Activated CD8-positive, alpha-beta memory T cell treated with anti-CD3 and anti-CD28 coated beads for 48 hours (primary cell): ENCODE measurements around the gene ORC6.

ENCODE experiments used
- DNase-seq, 3 experiments: peaks; one replicate each; pipeline ENCODE4 v3.0.0-alpha.2; 2020; ENCODE audit warnings: low read depth in 2 of 3, low spot score in 2 of 3

The ORC6 gene

DNA sequence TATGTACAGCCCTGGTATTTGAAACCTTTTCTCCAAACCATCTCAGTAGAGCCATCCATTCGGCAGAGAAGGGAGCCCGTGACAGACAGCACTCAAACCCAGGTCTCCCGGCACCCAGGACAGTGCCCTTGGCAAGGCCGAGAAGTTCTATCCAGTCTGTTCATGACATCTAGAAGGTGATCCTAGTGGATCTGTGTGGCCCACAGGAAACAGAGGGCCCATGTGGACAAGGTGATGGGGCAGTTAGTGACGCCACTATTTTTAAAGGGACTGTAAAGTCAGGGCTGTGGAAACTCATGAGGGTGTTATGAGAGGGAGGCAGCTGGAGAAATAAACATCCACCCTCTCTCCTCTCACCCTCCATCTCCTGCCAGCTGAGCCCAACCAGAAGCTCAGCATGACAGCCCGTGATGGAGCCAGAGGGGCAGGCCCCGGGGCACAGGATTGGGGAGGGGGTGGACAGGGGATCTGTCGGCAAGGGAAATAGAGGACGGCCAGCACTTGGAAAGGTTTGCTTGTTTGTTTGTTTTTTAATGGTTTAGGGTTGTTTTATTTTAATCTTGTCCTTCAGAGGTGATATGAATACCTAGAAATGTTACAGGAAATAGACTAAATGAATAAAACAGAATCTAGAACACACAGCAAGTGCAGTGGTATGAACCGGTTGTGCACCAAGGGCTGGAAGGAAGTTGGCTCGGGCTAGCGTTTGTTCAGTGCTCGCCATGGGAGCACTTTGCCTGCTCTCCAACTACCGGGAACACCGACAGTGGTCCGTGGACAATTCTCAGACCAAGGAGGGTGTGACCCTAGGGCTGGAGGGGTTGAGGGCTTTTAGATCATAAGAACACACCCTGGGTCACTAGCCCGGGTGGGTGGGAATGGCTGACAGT, 41.6 kb downstream of the ORC6 start:
- no peak for DNase-seq

DNA sequence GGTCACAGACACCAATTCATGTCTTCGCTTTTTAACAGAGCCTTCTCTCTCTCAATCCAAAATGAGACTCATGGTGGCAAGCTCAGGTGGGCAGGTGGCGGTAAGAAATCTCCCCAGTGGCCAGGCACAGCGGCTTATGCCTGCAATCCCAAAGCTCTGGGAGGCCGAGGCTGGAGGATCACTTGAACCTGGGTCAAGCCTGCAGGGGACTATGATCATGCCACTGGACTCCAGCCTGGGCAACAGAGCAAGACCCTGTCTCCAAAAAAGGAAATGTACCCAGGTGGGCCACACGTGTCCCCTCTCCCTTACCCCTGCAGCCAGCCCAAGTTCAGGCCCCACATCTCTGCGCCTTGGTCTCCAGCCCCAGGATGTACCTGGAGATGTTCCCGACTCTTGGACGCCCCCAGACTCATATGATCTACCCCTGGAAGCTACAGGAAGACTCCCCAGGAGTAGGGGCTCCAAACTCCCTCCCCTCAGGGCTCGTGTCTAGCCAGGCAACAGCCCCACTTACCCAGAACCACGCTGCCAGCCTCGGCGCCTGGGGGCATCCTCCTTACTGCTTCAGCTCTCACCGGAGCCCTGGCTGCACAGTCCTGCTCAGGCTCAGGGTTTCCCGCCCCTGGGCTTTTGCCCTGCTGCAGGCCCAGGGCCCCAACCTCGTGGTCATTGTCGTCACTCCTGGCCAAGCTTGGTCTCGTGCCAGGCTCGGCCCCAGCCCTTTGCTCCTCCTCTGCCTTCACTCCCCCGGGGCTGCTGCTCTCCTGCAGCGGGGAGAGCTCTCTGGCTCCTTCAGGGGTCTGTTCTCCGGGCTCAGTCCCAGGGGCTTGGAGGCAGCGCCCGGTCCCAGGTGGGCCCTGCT, 42.5 kb downstream of the ORC6 start:
- DNase-seq, result no peak

DNA sequence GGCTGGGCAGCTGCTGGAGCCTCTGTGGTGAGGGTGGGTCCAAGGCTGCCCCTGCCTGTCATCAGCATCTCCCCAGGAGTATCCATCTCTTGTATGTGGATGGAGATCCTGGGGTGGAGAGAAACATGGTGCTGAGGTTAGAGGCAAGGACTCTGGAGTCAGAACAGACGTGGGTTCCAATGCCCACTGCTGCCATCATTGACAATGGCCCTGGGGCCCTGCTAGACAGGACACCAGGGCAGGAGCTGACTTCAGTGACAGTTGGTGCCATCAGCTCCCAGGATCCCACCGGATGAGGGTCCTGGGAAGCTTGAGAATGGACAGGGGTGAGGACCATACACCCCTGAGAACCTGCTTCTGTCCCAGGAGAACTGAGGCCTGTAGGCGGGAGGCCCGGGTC, 43.1 kb downstream of the ORC6 start:
- no peak for DNase-seq

- DNase-seq, result no peak
Measured at GRCh38 chr16:46733319-46733830, 43.9 kb downstream of the ORC6 start.

- no peak for DNase-seq
Measured at GRCh38 chr16:46736695-46737094, 47.2 kb downstream of the ORC6 start.

DNA sequence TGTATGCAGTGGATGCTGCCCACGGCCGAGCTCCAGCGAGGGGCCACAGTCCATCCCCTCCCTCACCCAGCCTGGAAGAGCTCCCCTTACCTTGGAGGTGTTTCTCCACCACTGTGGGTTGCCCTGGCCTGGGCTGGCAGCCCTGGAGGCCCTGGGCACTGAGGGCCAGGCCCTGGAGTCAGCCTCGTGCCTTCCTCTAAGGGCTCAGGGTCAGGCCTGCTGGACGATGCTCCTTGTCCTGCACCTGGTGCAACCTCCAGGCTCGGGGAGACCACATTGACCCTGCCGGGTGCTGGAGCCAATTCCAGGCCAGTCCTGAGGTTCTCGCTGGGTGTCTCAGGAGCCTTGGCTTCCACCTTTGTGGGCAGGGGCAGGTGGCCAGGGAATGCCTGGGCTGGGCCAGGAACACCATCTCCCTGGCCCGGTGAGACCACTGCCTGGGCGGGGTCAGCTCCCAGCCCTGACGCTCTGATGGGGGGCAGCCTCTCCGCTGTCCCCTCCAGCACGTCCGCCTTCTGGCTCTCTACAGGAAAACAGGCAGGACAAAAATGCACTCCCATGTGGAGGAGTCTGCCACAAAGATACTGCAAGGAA, 48.3 kb downstream of the ORC6 start:
- DNase-seq, result no peak

- DNase-seq, result no peak
Measured at GRCh38 chr16:46739934-46740333, 50.5 kb downstream of the ORC6 start.

- DNase-seq, result no peak
Measured at GRCh38 chr16:46743232-46743719, 53.8 kb downstream of the ORC6 start.

- DNase-seq, result no peak
Measured at GRCh38 chr16:46745617-46746016, 56.2 kb downstream of the ORC6 start.

DNA sequence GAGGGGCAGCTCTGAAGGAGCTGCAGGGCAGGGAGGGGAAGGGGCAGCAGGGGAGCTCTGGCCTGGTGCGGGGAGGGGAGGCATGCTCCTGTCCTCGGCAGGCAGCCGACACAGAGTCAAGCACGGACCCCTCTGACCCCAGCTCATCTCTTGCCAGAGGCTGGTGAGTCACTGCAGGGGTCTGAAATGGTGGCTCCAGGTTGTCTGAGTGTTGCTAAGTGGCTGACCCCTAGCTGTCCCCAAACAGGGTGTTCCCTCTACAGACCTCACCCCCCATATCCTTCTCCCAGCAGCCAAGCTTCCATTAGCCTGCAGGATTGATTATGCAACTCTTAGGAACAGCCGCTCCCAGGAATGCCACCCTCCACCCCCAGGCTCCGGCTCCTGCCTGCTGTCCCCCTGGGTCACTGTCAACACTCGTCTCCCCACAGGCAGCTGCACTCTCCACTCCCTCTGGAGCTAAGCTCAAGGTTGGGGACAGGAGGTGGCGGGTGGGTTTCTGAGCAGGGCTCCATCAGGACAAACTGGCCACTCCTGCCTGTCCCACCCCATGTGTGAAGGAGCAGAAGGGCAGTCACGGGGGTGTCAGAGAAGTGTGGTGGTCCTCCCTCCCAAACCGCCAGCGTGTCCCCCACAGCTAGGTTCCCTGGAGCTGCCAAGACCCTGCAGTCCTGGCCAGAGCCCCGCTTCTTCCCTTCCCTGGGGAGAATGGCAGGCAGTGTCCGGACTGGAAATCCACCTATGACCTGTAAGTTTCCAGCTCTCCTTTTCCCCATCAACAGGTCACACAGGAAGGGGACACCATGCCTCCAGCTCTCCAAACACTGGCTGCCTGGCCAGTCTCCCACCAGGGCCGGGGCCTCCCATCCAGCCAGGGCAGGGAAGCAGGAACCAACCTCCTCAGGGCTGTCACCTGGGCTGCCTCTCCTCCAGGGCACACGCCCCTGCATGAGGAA, 57.6 kb downstream of the ORC6 start:
- no peak for DNase-seq
